Epithelial cell of proximal tubule (primary cell): ENCODE measurements around the gene DDX39A. TPM values are rescaled to one million over a fixed set of nuclear protein-coding genes. Genes with fewer than 3 reads are reported as not detected.
A peak's percentile ranks its signal among the peaks of the same experiment; 100 is the strongest.
"Not testable (repeated sequence)": the region's sequence is repeated elsewhere in the genome, so short reads cannot be mapped to it uniquely, and the experiment has no call there.

ENCODE experiments used
- DNase-seq: peaks from one replicate; pipeline ENCODE4 v3.0.0-alpha.2; 2011; ENCODE audit warnings: low read depth
- H3K4me3 ChIP-seq: 2 replicates; pipeline ENCODE4 v1.5.1; 2011; ENCODE audit warnings: low read depth, mild to moderate bottlenecking, low read length
- total RNA-seq: library from RNA; depleted of rRNA; stranded (reverse); fragments of >200 nt; gene quantifications from 2 replicates; pipeline ENCODE4 v1.2.3, GENCODE V29; 2015
- TF ChIP-seq, protein P1 (sequence below): conservative IDR thresholded peaks from 2 replicates; pipeline ENCODE4 v1.5.1; 2012; ENCODE audit warnings: low read depth, mild to moderate bottlenecking, low read length

The DDX39A gene
- total RNA-seq, 1 donor from 2014 or later, result 113 TPM

DNA sequence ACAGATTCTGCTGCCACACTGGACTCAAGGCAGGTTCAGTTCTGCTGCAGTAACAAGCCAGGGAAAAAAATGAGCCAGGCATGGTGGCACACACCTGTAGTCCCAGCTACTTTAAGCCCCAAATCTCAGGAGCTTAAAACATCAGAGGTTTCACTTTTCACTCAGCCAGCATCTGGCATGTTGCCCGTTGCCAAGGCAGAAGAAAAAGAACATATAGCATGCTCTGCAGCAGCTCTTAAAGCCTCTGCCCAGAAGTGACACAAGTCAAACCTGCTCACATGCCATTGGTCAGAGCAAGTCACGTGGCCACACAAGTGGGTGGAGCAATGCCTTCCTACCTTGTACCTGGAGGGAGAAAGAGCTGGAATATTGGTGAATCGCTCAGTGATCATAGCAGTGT, 52.6 kb downstream of the DDX39A start:
- H3K4me3 ChIP-seq, result no peak overlapping the region
- no peak for DNase-seq
- TF ChIP-seq, protein P1, sequence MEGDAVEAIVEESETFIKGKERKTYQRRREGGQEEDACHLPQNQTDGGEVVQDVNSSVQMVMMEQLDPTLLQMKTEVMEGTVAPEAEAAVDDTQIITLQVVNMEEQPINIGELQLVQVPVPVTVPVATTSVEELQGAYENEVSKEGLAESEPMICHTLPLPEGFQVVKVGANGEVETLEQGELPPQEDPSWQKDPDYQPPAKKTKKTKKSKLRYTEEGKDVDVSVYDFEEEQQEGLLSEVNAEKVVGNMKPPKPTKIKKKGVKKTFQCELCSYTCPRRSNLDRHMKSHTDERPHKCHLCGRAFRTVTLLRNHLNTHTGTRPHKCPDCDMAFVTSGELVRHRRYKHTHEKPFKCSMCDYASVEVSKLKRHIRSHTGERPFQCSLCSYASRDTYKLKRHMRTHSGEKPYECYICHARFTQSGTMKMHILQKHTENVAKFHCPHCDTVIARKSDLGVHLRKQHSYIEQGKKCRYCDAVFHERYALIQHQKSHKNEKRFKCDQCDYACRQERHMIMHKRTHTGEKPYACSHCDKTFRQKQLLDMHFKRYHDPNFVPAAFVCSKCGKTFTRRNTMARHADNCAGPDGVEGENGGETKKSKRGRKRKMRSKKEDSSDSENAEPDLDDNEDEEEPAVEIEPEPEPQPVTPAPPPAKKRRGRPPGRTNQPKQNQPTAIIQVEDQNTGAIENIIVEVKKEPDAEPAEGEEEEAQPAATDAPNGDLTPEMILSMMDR, result no peak

DNA sequence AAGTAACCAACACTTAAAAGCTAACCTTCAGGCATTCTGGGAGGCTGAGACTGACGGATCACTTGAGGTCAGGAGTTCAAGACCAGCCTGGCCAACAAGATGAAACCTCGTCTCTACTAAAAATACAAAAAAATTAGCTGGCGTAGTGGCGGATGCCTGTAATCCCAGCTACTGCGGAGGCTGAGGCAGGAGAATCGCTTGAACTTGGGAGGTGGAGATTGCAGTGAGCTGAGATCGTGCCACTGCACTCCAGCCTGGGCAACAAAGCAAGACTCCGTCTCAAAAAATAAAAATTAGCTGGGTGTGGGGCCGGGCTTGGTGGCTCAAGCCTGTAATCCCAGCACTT, 55.1 kb downstream of the DDX39A start:
- peak overlapping the region; percentile 55 for H3K4me3 ChIP-seq
- DNase-seq, result not testable (repeated sequence)

DNA sequence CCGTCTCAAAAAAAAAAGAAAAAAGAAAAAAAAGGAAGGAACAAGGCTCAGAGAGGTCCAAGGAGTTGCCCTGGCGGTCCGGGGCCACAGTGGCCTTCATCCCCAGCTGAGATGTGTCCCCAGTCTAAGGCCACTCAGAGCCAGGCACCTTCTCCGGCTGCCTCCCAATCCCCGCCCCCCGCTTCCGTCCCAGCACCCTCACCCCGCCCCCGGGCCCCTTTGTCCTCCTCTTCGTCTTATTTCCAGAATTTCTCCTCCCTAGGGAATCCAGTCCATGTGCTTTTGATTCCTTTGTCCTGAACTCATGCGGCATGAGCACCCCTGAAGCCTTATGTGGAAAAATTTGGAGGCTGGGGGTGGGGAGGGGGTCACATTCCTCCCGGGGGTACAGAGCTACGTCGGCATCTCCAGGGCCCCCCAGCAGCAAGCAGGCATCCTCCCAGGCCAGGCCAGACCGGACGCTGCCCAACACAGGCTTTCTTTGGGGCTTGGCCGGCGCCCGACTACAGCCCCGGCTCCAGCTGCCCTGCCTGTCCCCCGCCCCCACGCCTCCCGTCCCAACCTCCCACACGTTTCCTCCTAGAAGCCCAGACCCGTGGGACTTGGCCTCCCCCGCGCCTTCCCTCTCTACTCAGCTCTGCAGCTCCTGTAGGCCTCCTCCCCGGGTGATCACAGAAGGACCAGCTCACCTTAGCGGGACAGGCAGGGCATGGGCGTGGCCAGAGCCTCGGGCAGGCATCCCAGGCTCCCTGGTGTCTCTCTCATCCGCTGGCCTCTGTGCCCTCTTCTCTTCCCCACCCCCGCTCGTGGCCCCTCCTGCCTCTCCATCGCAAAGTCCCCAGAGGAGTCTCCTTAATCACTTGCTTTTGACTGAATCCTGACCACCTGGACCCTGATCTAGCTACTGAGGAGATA, 55.7 kb downstream of the DDX39A start:
- peak overlapping the region; percentile 55 for H3K4me3 ChIP-seq
- TF ChIP-seq, protein P1, result no peak
- DNase-seq, result no peak

DNA sequence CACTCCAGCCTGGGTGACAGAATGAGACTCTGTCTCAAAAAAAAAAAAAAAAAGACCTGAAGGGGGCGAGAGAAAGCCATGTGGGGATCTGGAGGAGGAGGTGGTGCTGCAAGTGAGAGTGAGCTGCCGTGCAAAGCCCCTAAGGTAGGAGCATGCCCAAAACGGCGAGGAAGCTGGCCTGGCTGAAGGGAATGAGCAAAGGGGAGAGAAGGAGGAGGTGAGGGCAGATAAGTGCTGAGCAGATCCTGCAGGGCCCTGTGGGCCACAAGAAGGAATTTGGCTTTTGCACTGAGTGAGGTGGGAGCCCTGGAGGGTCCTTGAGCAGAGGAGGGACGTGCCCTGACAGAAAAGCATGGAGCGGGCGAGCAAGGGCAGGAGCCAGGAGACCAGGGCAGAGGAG, 57.3 kb downstream of the DDX39A start:
- no peak for DNase-seq
- TF ChIP-seq, protein P1, result no peak
- no peak overlapping the region for H3K4me3 ChIP-seq

Other genes with a start within 250 kb of the DDX39A start
- 1.4 and 3.3 TPM in 2 replicates for gene ADGRL1, start 213.2 kb downstream of the DDX39A start, total RNA-seq
- gene ADGRE5, start 37.9 kb downstream of the DDX39A start, total RNA-seq, result 37.5 and 76.3 TPM in 2 replicates
- gene PKN1, start 14.0 kb upstream of the DDX39A start, total RNA-seq, result 153 and 164 TPM in 2 replicates
- 4.5 and 16.4 TPM in 2 replicates for gene PTGER1, start 56.0 kb upstream of the DDX39A start, total RNA-seq
- gene GIPC1, start 76.8 kb upstream of the DDX39A start, total RNA-seq, result 208 and 218 TPM in 2 replicates
- gene DNAJB1, start 99.1 kb upstream of the DDX39A start, total RNA-seq, result 83.3 and 116 TPM in 2 replicates
- 57.7 and 95.3 TPM in 2 replicates for gene TECR, start 110.3 kb upstream of the DDX39A start, total RNA-seq
- gene NDUFB7, start 152.7 kb upstream of the DDX39A start, total RNA-seq, result 400 and 402 TPM in 2 replicates
- not detected in 2 replicates for gene CLEC17A, start 163.7 kb upstream of the DDX39A start, total RNA-seq